SK-N-SH (cell line): ENCODE data around the gene ENTPD1. TPM values are rescaled to one million over a fixed set of nuclear protein-coding genes. Genes with fewer than 3 reads are reported as not detected.

Experiments used
- CTCF ChIA-PET: fragments of 300-600, 350-600 bp; formaldehyde crosslinking; extraction: SDS; loops from one replicate; lab custom pipeline; 2021; lab: Yijun Ruan, JAX
- POLR2A ChIA-PET: fragments of 350-600 bp; sonication (Branson Sonifier 250); formaldehyde crosslinking; extraction: SDS; loops from one replicate; lab custom pipeline; 2020; ENCODE audit warnings: antibody characterized with exemption, inconsistent platforms; lab: Yijun Ruan, JAX
- DNase-seq: peaks from one replicate; pipeline ENCODE4 v3.0.0; 2012
- H2AFZ ChIP-seq: fragments of 200-600 bp; sonication (generic); 2 replicates; pipeline ENCODE4 v1.8.1; 2016; ENCODE audit warnings: antibody characterized with exemption, mild to moderate bottlenecking, low read depth
- H3F3A ChIP-seq: fragments of 200-600 bp; sonication (generic); replicated peaks from 2 replicates; pipeline ENCODE3; 2016; ENCODE audit warnings: antibody characterized with exemption, mild to moderate bottlenecking; ENCODE audit not compliant: insufficient read depth
- H3K27ac ChIP-seq, 2 experiments: fragments of 200-500 bp in 1 of 2; fragments of 200-600 bp in 1 of 2; sonication (Bioruptor generic) in 1 of 2; sonication (generic), shearing (Covaris generic) in 1 of 2; 2 replicates each; pipeline versions ENCODE4 v1.5.1 to v1.6.1; 2014 to 2016; ENCODE audit warnings: low read depth in 2 of 2, inconsistent platforms in 1 of 2, low read length in 1 of 2, mild to moderate bottlenecking in 1 of 2, mixed read lengths in 1 of 2
- H3K27me3 ChIP-seq: fragments of 200-600 bp; sonication (generic), shearing (Covaris generic); 2 replicates; pipeline ENCODE4 v1.6.1; 2016; ENCODE audit warnings: mixed run types; ENCODE audit not compliant: insufficient read depth
- H3K36me3 ChIP-seq, 2 experiments: fragments of 200-500 bp in 1 of 2; fragments of 200-600 bp in 1 of 2; sonication (Bioruptor generic) in 1 of 2; sonication (generic) in 1 of 2; replicated peaks in 1 of 2; 2 replicates each; pipeline versions ENCODE3 to v1.5.1; 2014 to 2016; ENCODE audit warnings: low read length in 1 of 2, mild to moderate bottlenecking in 1 of 2; ENCODE audit not compliant: insufficient read depth in 2 of 2, control insufficient read depth in 1 of 2
- H3K4me1 ChIP-seq, 2 experiments: fragments of 200-500 bp in 1 of 2; fragments of 200-600 bp in 1 of 2; sonication (Bioruptor generic) in 1 of 2; sonication (generic), shearing (Covaris generic) in 1 of 2; 2 replicates each; pipeline versions ENCODE4 v1.5.1 to v1.6.1; 2014 to 2016; ENCODE audit warnings: low read depth in 1 of 2, low read length in 1 of 2, mixed run types in 1 of 2; ENCODE audit not compliant: insufficient read depth in 2 of 2, control insufficient read depth in 1 of 2
- H3K4me2 ChIP-seq: fragments of 200-600 bp; sonication (generic), shearing (Covaris generic); 2 replicates; pipeline ENCODE4 v1.6.1; 2017; ENCODE audit warnings: mixed run types
- H3K4me3 ChIP-seq, 2 experiments: fragments of 200-500 bp in 1 of 2; fragments of 200-600 bp in 1 of 2; sonication (Bioruptor generic) in 1 of 2; sonication (generic), shearing (Covaris generic) in 1 of 2; 2 replicates each; pipeline versions ENCODE4 v1.5.1 to v1.8.1; 2014 to 2016; ENCODE audit warnings: low read depth in 2 of 2, inconsistent platforms in 1 of 2, low read length in 1 of 2, mild to moderate bottlenecking in 1 of 2, mixed read lengths in 1 of 2, moderate library complexity in 1 of 2
- H3K79me2 ChIP-seq: fragments of 200-600 bp; sonication (generic); 2 replicates; pipeline ENCODE4 v1.8.1; 2017; ENCODE audit warnings: mild to moderate bottlenecking; ENCODE audit not compliant: insufficient read depth
- H3K9ac ChIP-seq: fragments of 200-600 bp; sonication (generic); 2 replicates; pipeline ENCODE4 v1.6.1; 2017; ENCODE audit warnings: mixed run types
- H3K9me2 ChIP-seq: fragments of 200-600 bp; sonication (generic); 2 replicates; pipeline ENCODE4 v1.6.1; 2017; ENCODE audit warnings: mixed run types
- H3K9me3 ChIP-seq: fragments of 200-600 bp; sonication (generic); 2 replicates; pipeline ENCODE4 v1.6.1; 2017; ENCODE audit warnings: mixed run types, mild to moderate bottlenecking, moderate library complexity
- H4K20me1 ChIP-seq: fragments of 200-600 bp; sonication (generic); 2 replicates; pipeline ENCODE4 v1.6.1; 2017; ENCODE audit warnings: mild to moderate bottlenecking, mixed run types; ENCODE audit not compliant: insufficient read depth
- CHD2 ChIP-seq: fragments of 150-350 bp; IDR thresholded peaks from 2 replicates; pipeline ENCODE4 v1.6.1; 2018; ENCODE audit warnings: low read length; ENCODE audit not compliant: partially characterized antibody
- EP300 ChIP-seq, 2 experiments: IDR thresholded peaks; 2 replicates each; pipeline versions ENCODE4 v1.4.0 to v1.6.1; 2012; ENCODE audit warnings: borderline replicate concordance in 1 of 2, low read depth in 1 of 2, low read length in 1 of 2
- FOSL2 ChIP-seq: IDR thresholded peaks from 2 replicates; pipeline ENCODE4 v1.4.0; 2012; ENCODE audit warnings: low read depth, mild to moderate bottlenecking, moderate library complexity, borderline replicate concordance
- FOXJ3 ChIP-seq: sonication (generic); formaldehyde crosslinking; IDR thresholded peaks from 2 replicates; pipeline ENCODE4 v1.5.1; 2020; ENCODE audit warnings: mild to moderate bottlenecking, missing genetic modification reagents
- FOXM1 ChIP-seq: IDR thresholded peaks from 2 replicates; pipeline ENCODE4 v1.4.0; 2012; ENCODE audit warnings: low read depth, mild to moderate bottlenecking
- GABPA ChIP-seq: IDR thresholded peaks from 2 replicates; pipeline ENCODE4 v1.4.0; 2012; ENCODE audit warnings: low read depth, mild to moderate bottlenecking
- GATA2 ChIP-seq: sonication (generic); formaldehyde crosslinking; IDR thresholded peaks from 2 replicates; pipeline ENCODE4 v1.5.0; 2020; ENCODE audit warnings: mild to moderate bottlenecking, missing genetic modification reagents
- IRF3 ChIP-seq: fragments of 150-350 bp; IDR thresholded peaks from 2 replicates; pipeline ENCODE4 v1.6.1; 2016; ENCODE audit warnings: mild to moderate bottlenecking, low read depth, low read length
- MEF2A ChIP-seq: IDR thresholded peaks from 2 replicates; pipeline ENCODE4 v1.4.0; 2012; ENCODE audit warnings: low read depth, borderline replicate concordance
- NFIC ChIP-seq: IDR thresholded peaks from 2 replicates; pipeline ENCODE4 v1.4.0; 2012; ENCODE audit warnings: borderline replicate concordance
- RCOR1 ChIP-seq: fragments of 150-350 bp; IDR thresholded peaks from 2 replicates; pipeline ENCODE4 v1.6.1; 2017; ENCODE audit warnings: antibody characterized with exemption, low read length
- RFX5 ChIP-seq: IDR thresholded peaks from 2 replicates; pipeline ENCODE4 v1.6.1; 2012; ENCODE audit warnings: mild to moderate bottlenecking, improper control_type of control experiment, low read length
- RXRA ChIP-seq: IDR thresholded peaks from 2 replicates; pipeline ENCODE4 v1.4.0; 2012; ENCODE audit warnings: low read depth, mild to moderate bottlenecking, borderline replicate concordance
- SMC3 ChIP-seq: IDR thresholded peaks from 2 replicates; pipeline ENCODE4 v1.6.1; 2012; ENCODE audit warnings: low read depth, low read length, improper control_type of control experiment
- TAF1 ChIP-seq: IDR thresholded peaks from 2 replicates; pipeline ENCODE4 v1.6.1; 2012; ENCODE audit warnings: low read depth, mild to moderate bottlenecking, low read length, moderate library complexity, borderline replicate concordance
- TCF12 ChIP-seq: IDR thresholded peaks from 2 replicates; pipeline ENCODE4 v1.4.0; 2012
- USF1 ChIP-seq: IDR thresholded peaks from 2 replicates; pipeline ENCODE4 v1.4.0; 2012; ENCODE audit warnings: low read depth, borderline replicate concordance
- YY1 ChIP-seq: IDR thresholded peaks from 2 replicates; pipeline ENCODE4 v1.4.0; 2012; ENCODE audit warnings: low read depth, mild to moderate bottlenecking
- WGBS: methylation state at CpG from one replicate; pipeline ENCODE4 v1.1.6; 2017; ENCODE audit warnings: low lambda C conversion rate; 5-methylcytosine and 5-hydroxymethylcytosine counted together
- polyA plus RNA-seq, 3 experiments: library from polyadenylated mRNA; depleted of rRNA; stranded (reverse); fragments of >200 nt; gene quantifications; 2 replicates each; pipeline ENCODE4 v1.2.3, GENCODE V29; 2012
- TF ChIP-seq, protein P1 (sequence below): IDR thresholded peaks from 2 replicates; pipeline ENCODE4 v1.4.0; 2012; ENCODE audit warnings: low read depth, borderline replicate concordance
- TF ChIP-seq, protein P2 (sequence below): IDR thresholded peaks from 2 replicates; pipeline ENCODE4 v1.4.0; 2012; ENCODE audit warnings: low read depth

The ENTPD1 gene
- polyA plus RNA-seq, 1 of the 3 experiments (the other 2 are of a cell fraction), result 0.02 TPM

DNA sequence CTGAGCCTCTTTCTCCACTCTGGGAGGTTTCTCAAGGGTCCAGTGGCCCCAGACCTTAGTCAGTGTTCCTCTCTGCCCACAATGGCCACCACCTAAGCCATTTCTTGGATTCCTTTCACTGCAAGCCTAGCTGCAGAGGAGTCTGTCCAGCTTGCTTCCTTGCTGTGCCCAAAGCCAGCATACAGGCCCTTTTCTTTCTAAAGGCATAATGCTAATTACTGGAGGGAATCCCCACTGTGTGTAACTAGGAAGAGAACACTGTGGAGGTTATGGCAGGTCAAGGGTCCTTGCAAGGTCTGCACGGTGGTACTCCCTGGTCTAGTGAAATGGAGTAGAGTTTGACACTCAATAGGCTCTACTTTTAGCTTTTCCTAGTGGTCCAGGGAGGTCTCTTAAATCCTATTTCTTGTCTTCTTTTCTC, 81.4 kb downstream of the ENTPD1 start:
- Histone ChIP-seq H3K4me3 (no peak overlapping the region), H3K9me3 (no peaks in the 10 kb centered on the region), H2AFZ (no peak overlapping the region), H3K36me3 (no peaks in the 10 kb centered on the region), H3K27ac (no peak overlapping the region), H4K20me1 (no peaks in the 10 kb centered on the region), H3K4me2 (no peak overlapping the region), H3K9me2 (no peaks in the 10 kb centered on the region), H3K9ac (no peak overlapping the region), H3K27me3 (no peaks in the 10 kb centered on the region), H3K79me2 (no peaks in the 10 kb centered on the region), H3F3A (no peaks in the 10 kb centered on the region), H3K4me1 (peaks cover 0 to 4% of the 10 kb centered on the region in 2 experiments; a peak in 1 of 4 replicates)
- no peak for DNase-seq
- no peak for TF ChIP-seq RFX5
- no peak for TF ChIP-seq CHD2
- TF ChIP-seq RXRA, result no peak
- no peak for TF ChIP-seq YY1
- no peak for TF ChIP-seq NFIC
- no peak for TF ChIP-seq SMC3
- TF ChIP-seq USF1, result no peak
- TF ChIP-seq EP300 (IDR thresholded peaks at IDR 0.05; ENCODE audit: borderline replicate concordance in 1 of 2, low read depth in 1 of 2, low read length in 1 of 2), result no peak
- TF ChIP-seq MEF2A, result no peak
- TF ChIP-seq, protein P1, sequence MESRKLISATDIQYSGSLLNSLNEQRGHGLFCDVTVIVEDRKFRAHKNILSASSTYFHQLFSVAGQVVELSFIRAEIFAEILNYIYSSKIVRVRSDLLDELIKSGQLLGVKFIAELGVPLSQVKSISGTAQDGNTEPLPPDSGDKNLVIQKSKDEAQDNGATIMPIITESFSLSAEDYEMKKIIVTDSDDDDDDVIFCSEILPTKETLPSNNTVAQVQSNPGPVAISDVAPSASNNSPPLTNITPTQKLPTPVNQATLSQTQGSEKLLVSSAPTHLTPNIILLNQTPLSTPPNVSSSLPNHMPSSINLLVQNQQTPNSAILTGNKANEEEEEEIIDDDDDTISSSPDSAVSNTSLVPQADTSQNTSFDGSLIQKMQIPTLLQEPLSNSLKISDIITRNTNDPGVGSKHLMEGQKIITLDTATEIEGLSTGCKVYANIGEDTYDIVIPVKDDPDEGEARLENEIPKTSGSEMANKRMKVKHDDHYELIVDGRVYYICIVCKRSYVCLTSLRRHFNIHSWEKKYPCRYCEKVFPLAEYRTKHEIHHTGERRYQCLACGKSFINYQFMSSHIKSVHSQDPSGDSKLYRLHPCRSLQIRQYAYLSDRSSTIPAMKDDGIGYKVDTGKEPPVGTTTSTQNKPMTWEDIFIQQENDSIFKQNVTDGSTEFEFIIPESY, result no peak
- no peak for TF ChIP-seq TCF12
- TF ChIP-seq, protein P2, sequence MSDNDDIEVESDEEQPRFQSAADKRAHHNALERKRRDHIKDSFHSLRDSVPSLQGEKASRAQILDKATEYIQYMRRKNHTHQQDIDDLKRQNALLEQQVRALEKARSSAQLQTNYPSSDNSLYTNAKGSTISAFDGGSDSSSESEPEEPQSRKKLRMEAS, result no peak
- TF ChIP-seq TAF1, result no peak
- 26% methylated on average over 1 of the region's 1 CpG for WGBS
- ChIA-PET POLR2A (interaction anchor here (1.1 kb wide), 1 partner anchor 144 kb away, joined by 3 read pairs; the partner anchor contains the start of gene TCTN3), CTCF (interaction anchor here (2.0 kb wide), 1 partner anchor 144 kb away, joined by 10 read pairs; the partner anchor contains the start of gene TCTN3)

- no peak for DNase-seq
- Histone ChIP-seq H3K79me2 (no peaks in the 10 kb centered on the region), H3K27me3 (no peaks in the 10 kb centered on the region), H3K36me3 (no peaks in the 10 kb centered on the region), H3K9me2 (no peaks in the 10 kb centered on the region), H4K20me1 (no peaks in the 10 kb centered on the region), H3K9ac (no peak overlapping the region), H3K4me1 (peaks cover 0 to 4% of the 10 kb centered on the region in 2 experiments; a peak in 1 of 4 replicates), H3K4me3 (no peak overlapping the region), H3F3A (no peaks in the 10 kb centered on the region), H2AFZ (no peak overlapping the region), H3K27ac (no peak overlapping the region), H3K9me3 (no peaks in the 10 kb centered on the region), H3K4me2 (no peak overlapping the region)
- 83% methylated on average over 3 of the region's 3 CpGs for WGBS
- CTCF ChIA-PET, result interaction anchor here (2.0 kb wide), 1 partner anchor 144 kb away, joined by 10 read pairs; the partner anchor contains the start of gene TCTN3
- POLR2A ChIA-PET, result no interaction called here
- no peak for TF ChIP-seq RXRA
- no peak for TF ChIP-seq FOXJ3 (CRISPR knock-in tag)
- TF ChIP-seq FOXM1, result no peak
- TF ChIP-seq FOSL2, result no peak
- no peak for TF ChIP-seq MEF2A
- no peak for TF ChIP-seq GABPA
- TF ChIP-seq RCOR1, result no peak
- no peak for TF ChIP-seq TCF12
- no peak for TF ChIP-seq GATA2 (CRISPR knock-in tag)
- no peak for TF ChIP-seq IRF3
- TF ChIP-seq, protein P2, result no peak
Observed at GRCh38 chr10:95837783-95838182, 81.8 kb downstream of the ENTPD1 start.
